KOPT-K1 (cell line): ENCODE measurements around the gene LHFPL2.

Experiments used
- H3K27ac ChIP-seq: fragments of 200-600 bp; sonication (generic); 2 replicates; pipeline ENCODE4 v1.5.1; 2016; ENCODE audit warnings: antibody characterized with exemption, mild to moderate bottlenecking, low read depth, low read length; ENCODE audit not compliant: poor library complexity, severe bottlenecking
- H3K36me3 ChIP-seq: fragments of 200-600 bp; sonication (generic); 2 replicates; pipeline ENCODE4 v1.5.1; 2017; ENCODE audit warnings: antibody characterized with exemption, mild to moderate bottlenecking, low read length, moderate library complexity; ENCODE audit not compliant: insufficient read depth
- H3K9me3 ChIP-seq: fragments of 200-600 bp; sonication (generic); 2 replicates; pipeline ENCODE4 v1.5.1; 2017; ENCODE audit warnings: antibody characterized with exemption, low read length, mild to moderate bottlenecking; ENCODE audit not compliant: insufficient read depth, poor library complexity, severe bottlenecking

Gene LHFPL2

GRCh38 chr5:78449103-78449502 lies 199.5 kb downstream of the LHFPL2 start:
- Histone ChIP-seq H3K36me3 (no peaks in the 10 kb centered on the region), H3K27ac (no peak overlapping the region), H3K9me3 (no peaks in the 10 kb centered on the region)

GRCh38 chr5:78447775-78448424 lies 200.7 kb downstream of the LHFPL2 start:
- Histone ChIP-seq H3K9me3 (no peaks in the 10 kb centered on the region), H3K27ac (no peak overlapping the region), H3K36me3 (no peaks in the 10 kb centered on the region)
